HEK293T (cell line): ENCODE data around the gene DIAPH1.

Experiments used
- CTCF ChIA-PET: fragments of 350-600 bp; formaldehyde crosslinking; extraction: SDS; loops from one replicate; lab custom pipeline; 2021; ENCODE audit warnings: antibody characterized with exemption, inconsistent platforms; lab: Yijun Ruan, JAX
- POLR2A ChIA-PET: fragments of 350-600 bp; formaldehyde crosslinking; extraction: SDS; loops from one replicate; lab custom pipeline; 2020; ENCODE audit warnings: antibody characterized with exemption, inconsistent platforms; lab: Yijun Ruan, JAX
- DNase-seq: peaks from one replicate; pipeline ENCODE4 v3.0.0; 2012; ENCODE audit warnings: mixed read lengths; ENCODE audit errors: extremely low spot score
- ARNT ChIP-seq: fragments of 450-650 bp; IDR thresholded peaks from 2 replicates; pipeline ENCODE4 v1.6.1; 2017; ENCODE audit warnings: mild to moderate bottlenecking
- BHLHE40 ChIP-seq: fragments of 450-650 bp; IDR thresholded peaks from 2 replicates; pipeline ENCODE4 v1.6.1; 2016; ENCODE audit warnings: mild to moderate bottlenecking, moderate library complexity, borderline replicate concordance
- CTBP1 ChIP-seq: fragments of 450-650 bp; IDR thresholded peaks from 2 replicates; pipeline ENCODE4 v1.6.1; 2016; ENCODE audit warnings: borderline replicate concordance
- ELF4 ChIP-seq: fragments of 450-650 bp; IDR thresholded peaks from 2 replicates; pipeline ENCODE4 v1.6.1; 2017; ENCODE audit warnings: antibody characterized with exemption
- FOXA1 ChIP-seq: fragments of 450-650 bp; IDR thresholded peaks from 2 replicates; pipeline ENCODE4 v1.6.1; 2016; ENCODE audit warnings: mild to moderate bottlenecking
- FOXK2 ChIP-seq: fragments of 450-650 bp; IDR thresholded peaks from 2 replicates; pipeline ENCODE4 v1.6.1; 2016; ENCODE audit warnings: mild to moderate bottlenecking
- FOXM1 ChIP-seq: fragments of 450-650 bp; IDR thresholded peaks from 2 replicates; pipeline ENCODE4 v1.6.1; 2017; ENCODE audit warnings: mild to moderate bottlenecking, borderline replicate concordance
- HDGF ChIP-seq: fragments of 450-650 bp; IDR thresholded peaks from 2 replicates; pipeline ENCODE4 v1.6.1; 2017; ENCODE audit warnings: antibody characterized with exemption, borderline replicate concordance
- L3MBTL2 ChIP-seq: fragments of 450-650 bp; conservative IDR thresholded peaks from 2 replicates; pipeline ENCODE4 v1.6.1; 2016; ENCODE audit warnings: mild to moderate bottlenecking
- LEF1 ChIP-seq: fragments of 450-650 bp; IDR thresholded peaks from 2 replicates; pipeline ENCODE4 v1.6.1; 2017; ENCODE audit warnings: mild to moderate bottlenecking, borderline replicate concordance
- NFRKB ChIP-seq: fragments of 450-650 bp; IDR thresholded peaks from 2 replicates; pipeline ENCODE4 v1.6.1; 2016; ENCODE audit warnings: mild to moderate bottlenecking, moderate library complexity
- SP1 ChIP-seq: fragments of 450-650 bp; IDR thresholded peaks from 2 replicates; pipeline ENCODE4 v1.6.1; 2017
- SUZ12 ChIP-seq: fragments of 450-650 bp; IDR thresholded peaks from 2 replicates; pipeline ENCODE4 v1.6.1; 2016; ENCODE audit warnings: mild to moderate bottlenecking
- TARDBP ChIP-seq: fragments of 450-650 bp; IDR thresholded peaks from 2 replicates; pipeline ENCODE4 v1.6.1; 2016
- ZNF384 ChIP-seq: fragments of 450-650 bp; IDR thresholded peaks from 2 replicates; pipeline ENCODE4 v1.6.1; 2016
- TF ChIP-seq, protein P1 (sequence below): fragments of 450-650 bp; IDR thresholded peaks from 2 replicates; pipeline ENCODE4 v1.6.1; 2016

Gene DIAPH1

DNA sequence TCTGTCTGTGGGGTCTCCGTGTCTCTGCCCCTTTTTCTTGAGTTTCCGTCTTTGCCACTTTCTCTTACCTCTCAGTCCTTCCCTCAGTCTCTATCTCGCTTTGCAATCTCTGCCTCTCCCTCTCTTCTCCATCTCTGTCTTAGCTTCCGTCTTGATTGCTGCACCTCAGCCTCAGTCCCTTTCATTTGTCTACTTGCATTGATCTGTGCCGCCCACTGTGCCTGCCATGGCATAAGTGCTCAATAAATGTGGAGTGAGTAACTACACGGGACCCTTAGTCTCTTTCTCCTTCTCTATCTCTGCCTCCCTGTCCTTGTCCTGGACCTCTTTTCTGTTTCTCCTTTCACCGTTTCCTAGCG, 123.4 kb downstream of the DIAPH1 start:
- no peak for DNase-seq
- POLR2A ChIA-PET, result no interaction called here
- TF ChIP-seq HDGF (no peak), CTBP1 (no peak), ELF4 (no peak), L3MBTL2 (no peak), SP1 (no peak), TARDBP (no peak), FOXA1 (no peak), FOXK2 (no peak), ARNT (no peak), SUZ12 (no peak), BHLHE40 (no peak), ZNF384 (no peak), LEF1 (no peak), NFRKB (no peak)
- TF ChIP-seq, protein P1, sequence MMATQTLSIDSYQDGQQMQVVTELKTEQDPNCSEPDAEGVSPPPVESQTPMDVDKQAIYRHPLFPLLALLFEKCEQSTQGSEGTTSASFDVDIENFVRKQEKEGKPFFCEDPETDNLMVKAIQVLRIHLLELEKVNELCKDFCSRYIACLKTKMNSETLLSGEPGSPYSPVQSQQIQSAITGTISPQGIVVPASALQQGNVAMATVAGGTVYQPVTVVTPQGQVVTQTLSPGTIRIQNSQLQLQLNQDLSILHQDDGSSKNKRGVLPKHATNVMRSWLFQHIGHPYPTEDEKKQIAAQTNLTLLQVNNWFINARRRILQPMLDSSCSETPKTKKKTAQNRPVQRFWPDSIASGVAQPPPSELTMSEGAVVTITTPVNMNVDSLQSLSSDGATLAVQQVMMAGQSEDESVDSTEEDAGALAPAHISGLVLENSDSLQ, result no peak
- CTCF ChIA-PET, result interaction anchor here (0.9 kb wide), 1 partner anchor 13 kb away, joined by 3 read pairs; no protein-coding TSS in a partner anchor

DNA sequence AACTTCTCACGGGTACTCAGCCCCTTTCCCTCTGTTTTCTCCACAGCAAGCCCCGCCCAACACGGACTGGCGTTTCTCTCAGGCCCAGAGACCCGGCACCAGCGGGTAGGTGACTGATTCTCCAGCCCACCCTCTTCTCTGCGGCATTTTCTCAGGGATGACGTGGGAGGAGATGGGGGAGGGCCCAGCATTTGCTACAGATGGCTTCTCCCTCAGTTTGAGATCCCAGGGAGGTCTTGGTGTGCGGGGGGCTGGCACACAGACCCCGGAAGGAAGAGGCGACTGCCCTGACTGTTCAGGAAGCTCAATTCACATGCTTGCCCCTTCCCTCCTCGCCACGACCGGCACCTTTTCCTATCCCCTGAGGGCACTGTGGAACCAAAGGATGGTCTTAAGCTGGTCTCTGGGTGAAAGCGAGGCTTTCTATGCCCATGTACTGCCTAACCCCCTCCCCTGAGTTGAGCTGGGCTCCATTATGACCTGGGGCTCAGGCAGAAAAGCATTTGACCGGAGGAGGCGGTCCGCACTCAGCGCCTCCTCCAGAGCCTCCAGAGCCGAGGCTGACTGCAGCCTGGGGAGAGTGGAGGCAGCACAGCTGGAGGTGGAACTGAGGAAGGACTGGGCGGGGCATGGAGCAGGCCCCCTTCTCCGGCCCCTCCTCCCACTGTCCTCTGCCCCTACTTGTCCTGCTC, 123.9 kb downstream of the DIAPH1 start:
- no peak for TF ChIP-seq TARDBP
- TF ChIP-seq HDGF, result no peak
- no peak for TF ChIP-seq FOXK2
- no peak for TF ChIP-seq SUZ12
- TF ChIP-seq FOXA1, result no peak
- no peak for TF ChIP-seq BHLHE40
- TF ChIP-seq, protein P1, result no peak
- CTCF ChIA-PET, result interaction anchor here (0.9 kb wide), 1 partner anchor 13 kb away, joined by 3 read pairs; no protein-coding TSS in a partner anchor
- POLR2A ChIA-PET, result no interaction called here
- no peak for DNase-seq

DNA sequence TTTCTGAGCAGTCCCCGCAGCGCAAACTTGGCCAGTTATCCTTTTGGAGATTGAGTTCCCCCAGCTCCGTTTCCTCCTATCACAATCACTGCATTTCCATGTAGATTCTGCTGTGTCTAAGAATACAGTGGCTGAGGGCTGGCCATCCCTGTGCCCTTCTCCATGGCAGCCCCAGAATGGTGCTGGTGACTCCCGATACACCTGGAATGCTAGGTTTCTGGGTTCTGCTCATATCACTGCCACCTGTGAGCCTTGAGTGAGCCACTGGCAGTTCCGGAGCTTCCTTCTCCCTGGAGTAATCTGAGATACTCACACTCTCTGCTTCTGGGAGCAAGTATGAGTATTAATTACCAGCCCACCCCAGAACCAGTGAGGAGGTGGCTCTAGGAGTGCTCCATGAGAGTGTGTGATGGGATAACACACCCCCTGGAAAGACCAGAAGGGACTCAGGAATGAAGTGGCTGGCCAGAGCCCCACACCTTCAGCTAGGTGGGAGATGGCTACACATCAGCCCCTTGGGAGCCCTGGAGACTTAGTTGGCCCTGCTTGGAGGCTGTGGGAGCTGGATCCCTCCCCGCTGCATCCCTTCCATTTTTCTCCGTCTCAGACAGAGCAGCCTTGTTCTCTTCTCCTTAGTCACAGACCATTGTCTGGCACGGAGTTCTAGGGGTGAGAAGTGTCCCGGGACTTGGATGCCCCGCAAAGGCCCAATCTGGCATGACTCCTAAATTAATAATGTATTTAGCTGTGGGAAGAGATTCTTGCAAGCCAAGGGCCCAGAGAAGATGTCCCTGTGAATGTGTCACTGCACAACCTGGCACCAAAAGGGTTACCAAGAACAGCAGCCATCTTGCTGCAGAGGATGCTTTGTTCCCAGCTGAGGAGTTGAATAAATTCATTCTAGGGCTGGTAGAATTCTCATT, 125.0 kb downstream of the DIAPH1 start:
- CTCF ChIA-PET, result interaction anchor here (1.4 kb wide), 1 partner anchor 31 kb away, joined by 4 read pairs; no protein-coding TSS in a partner anchor
- no peak for DNase-seq
- POLR2A ChIA-PET, result interaction anchor here (0.9 to 1.4 kb wide), 2 partner anchors 18 kb away, joined by 3 to 4 read pairs; partner anchors contain the start of gene PCDHGC3
- no peak for TF ChIP-seq NFRKB
- no peak for TF ChIP-seq SP1
- TF ChIP-seq HDGF, result no peak
- TF ChIP-seq ELF4, result no peak
- no peak for TF ChIP-seq FOXK2
- TF ChIP-seq TARDBP, result no peak
- no peak for TF ChIP-seq SUZ12
- TF ChIP-seq FOXA1, result no peak
- TF ChIP-seq, protein P1, result no peak
- no peak for TF ChIP-seq ZNF384
- TF ChIP-seq FOXM1, result no peak

DNA sequence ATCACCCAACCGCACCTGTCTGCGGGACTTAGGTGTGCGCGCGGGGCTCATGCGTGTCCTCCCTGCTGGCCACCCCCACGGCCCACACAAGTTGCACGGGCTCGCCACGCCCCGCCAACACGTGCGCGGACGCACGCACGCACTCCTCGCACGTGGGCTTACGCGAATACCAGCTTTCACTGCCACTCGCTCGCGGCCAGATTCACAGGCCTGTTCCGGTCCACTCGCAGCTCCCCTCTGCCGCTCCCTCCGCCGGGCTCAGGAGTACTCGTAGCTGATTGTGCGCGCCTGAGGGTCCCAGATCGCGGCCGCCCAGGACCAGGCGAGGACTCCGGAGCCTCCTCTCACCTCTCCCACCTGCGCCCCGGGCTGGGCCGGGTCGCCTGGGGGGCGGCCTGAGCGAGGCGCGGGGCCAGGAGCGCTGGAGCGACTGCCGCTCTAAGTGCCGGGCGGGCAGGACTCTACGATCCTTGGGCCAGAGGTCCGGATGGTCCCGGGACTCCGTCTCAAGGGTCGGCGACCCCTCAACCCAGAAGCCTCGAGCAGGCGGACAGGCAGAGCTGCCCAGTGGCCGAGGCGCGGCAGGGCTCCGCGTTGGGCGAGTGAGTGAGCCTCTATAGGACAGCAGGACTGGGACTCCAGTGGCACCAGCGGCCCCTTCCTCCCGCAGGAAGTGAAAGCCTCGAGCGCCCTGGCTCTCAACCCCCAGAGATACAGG, 126.5 kb downstream of the DIAPH1 start:
- POLR2A ChIA-PET, result interaction anchor here (1.4 kb wide), 1 partner anchor 17 kb away, joined by 4 read pairs; no protein-coding TSS in a partner anchor
- no peak for DNase-seq
- TF ChIP-seq FOXK2 (no peak), ELF4 (no peak), ZNF384 (no peak), HDGF (no peak), BHLHE40 (no peak)
- CTCF ChIA-PET, result interaction anchor here (0.8 kb wide), 1 partner anchor 342 kb away, joined by 3 read pairs; no protein-coding TSS in a partner anchor

DNA sequence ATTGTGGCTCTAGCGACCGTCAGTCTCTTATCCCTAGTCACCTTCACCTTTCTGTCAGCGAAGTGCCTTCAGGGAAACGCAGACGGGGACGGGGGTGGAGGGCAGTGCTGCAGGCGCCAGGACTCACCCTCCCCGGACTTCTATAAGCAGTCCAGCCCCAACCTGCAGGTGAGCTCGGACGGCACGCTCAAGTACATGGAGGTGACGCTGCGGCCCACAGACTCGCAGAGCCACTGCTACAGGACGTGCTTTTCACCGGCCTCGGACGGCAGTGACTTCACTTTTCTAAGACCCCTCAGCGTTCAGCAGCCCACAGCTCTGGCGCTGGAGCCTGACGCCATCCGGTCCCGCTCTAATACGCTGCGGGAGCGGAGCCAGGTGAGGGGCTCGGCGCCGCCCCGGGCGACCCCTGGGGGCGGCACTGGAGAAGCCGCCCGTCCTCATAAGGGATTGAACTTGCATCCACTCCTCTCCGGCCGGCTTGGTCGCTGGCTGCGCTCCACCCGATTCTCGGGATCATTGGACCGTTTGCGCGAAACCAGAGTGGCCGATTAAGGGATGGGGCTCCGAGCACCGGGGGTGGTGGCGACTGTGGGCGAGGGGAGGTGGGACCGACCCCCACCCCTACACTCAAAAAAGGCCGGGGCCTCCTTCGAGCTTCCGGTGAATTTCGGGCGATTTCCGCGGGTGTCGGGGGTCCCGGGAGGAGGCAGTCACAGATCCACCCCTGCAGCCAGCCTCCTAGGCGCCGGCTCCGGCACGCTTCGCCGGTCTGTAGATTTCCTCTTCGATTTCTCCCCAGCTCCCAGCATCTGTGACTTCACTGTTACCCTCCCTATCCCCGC, 127.3 kb downstream of the DIAPH1 start:
- DNase-seq, result no peak
- TF ChIP-seq NFRKB (no peak), LEF1 (no peak), HDGF (no peak), SUZ12 (no peak), FOXM1 (no peak), ARNT (no peak), TARDBP (no peak), SP1 (no peak), FOXA1 (no peak), BHLHE40 (no peak), FOXK2 (no peak), CTBP1 (no peak)
- TF ChIP-seq, protein P1, result no peak
- ChIA-PET POLR2A (no interaction called here), CTCF (interaction anchor here (0.8 kb wide), 1 partner anchor 341 kb away, joined by 3 read pairs; no protein-coding TSS in a partner anchor)
